ENCODE results near the gene SMAD6.

The SMAD6 gene

DNA sequence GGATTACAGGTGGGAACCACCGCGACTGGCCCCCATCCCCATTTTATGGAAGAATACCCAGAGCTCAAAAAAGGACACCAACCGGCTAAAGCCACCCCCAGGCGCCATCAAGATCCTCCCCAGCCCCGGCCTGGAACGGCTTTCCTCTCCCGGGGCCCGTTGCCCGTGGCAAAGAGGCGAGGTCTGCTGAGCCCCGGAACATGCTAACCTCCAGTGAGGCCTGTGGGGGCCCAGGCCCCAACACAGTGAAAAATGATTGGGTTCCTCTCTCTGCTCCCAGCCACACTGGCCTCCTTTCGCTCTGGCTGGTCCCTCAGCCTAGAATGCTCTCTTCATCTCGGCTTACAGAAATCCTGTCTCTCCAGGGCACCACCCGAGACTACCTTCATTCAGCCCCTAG, 46.5 kb upstream of the SMAD6 start:
- TF ChIP-seq CTCF (IDR thresholded peaks at IDR 0.05; ENCODE audit: extremely low read depth, insufficient read depth, missing control alignments) = no peak
- no peak for DNase-seq (ENCODE audit: low spot score)
- in situ Hi-C loops (cut with MboI; ENCODE audit: low pct_unique_long_range_greater_than_20kb, low sequenced_read_pairs, unreplicated experiment) = no loop called here

DNA sequence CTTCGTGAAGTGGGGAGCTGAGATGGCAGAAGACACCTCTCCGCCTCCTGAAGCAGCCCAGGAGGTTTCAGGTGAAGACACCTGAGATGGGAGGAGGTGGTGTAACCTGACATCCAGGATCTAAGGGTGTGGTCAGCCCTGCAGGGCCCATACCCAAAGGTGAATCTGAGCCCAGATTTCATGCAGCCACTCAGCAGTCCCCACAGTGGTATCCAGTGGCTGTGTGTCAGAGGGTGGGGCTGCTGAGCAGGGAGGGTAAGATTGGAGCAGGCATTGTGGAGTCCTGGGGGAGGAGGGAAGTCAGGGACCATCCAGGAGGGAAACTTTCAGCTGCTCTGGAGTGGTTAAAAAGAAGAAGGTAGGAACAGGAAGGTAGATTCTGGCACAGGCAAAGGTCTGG, 46.0 kb upstream of the SMAD6 start:
- TF ChIP-seq CTCF (IDR thresholded peaks at IDR 0.05; ENCODE audit: extremely low read depth, insufficient read depth, missing control alignments) = no peak
- DNase-seq (ENCODE audit: low spot score) = no peak
- in situ Hi-C loops (cut with MboI; ENCODE audit: low pct_unique_long_range_greater_than_20kb, low sequenced_read_pairs, unreplicated experiment) = no loop called here

- in situ Hi-C loops (cut with MboI; ENCODE audit: low pct_unique_long_range_greater_than_20kb, low sequenced_read_pairs, unreplicated experiment) = no loop called here
- no peak for TF ChIP-seq CTCF (IDR thresholded peaks at IDR 0.05; ENCODE audit: extremely low read depth, insufficient read depth, missing control alignments)
- DNase-seq (ENCODE audit: low spot score) = no peak
Measured at GRCh38 chr15:66657185-66658020, 44.6 kb upstream of the SMAD6 start.

GRCh38 chr15:66658044-66658443, 44.0 kb upstream of the SMAD6 start:
- no peak for DNase-seq (ENCODE audit: low spot score)
- in situ Hi-C loops (cut with MboI; ENCODE audit: low pct_unique_long_range_greater_than_20kb, low sequenced_read_pairs, unreplicated experiment) = no loop called here
- no peak for TF ChIP-seq CTCF (IDR thresholded peaks at IDR 0.05; ENCODE audit: extremely low read depth, insufficient read depth, missing control alignments)

GRCh38 chr15:66658855-66659254, 43.2 kb upstream of the SMAD6 start:
- no peak for TF ChIP-seq CTCF (IDR thresholded peaks at IDR 0.05; ENCODE audit: extremely low read depth, insufficient read depth, missing control alignments)
- no peak for DNase-seq (ENCODE audit: low spot score)
- in situ Hi-C loops (cut with MboI; ENCODE audit: low pct_unique_long_range_greater_than_20kb, low sequenced_read_pairs, unreplicated experiment) = no loop called here

DNA sequence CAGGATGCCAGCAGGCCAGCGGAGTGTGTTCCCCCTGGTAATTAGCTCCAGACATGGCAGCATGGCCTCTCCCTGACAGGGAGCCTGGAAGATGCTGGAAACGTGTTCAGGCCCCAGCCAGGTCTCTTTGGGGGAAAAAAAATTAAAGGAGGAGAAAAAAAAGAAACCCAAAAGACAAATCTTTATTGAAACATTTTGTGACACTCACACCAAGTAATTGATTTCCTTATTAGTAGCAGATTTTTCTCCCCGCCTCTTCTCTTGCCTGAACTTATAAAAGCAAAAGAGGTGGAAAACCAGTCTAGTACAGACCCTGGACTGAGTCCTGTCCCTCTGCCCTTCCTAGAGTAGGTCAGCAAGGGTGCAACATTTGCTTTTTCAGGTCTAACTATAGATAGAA, 42.7 kb upstream of the SMAD6 start:
- DNase-seq (ENCODE audit: low spot score) = no peak
- in situ Hi-C loops (cut with MboI; ENCODE audit: low pct_unique_long_range_greater_than_20kb, low sequenced_read_pairs, unreplicated experiment) = no loop called here
- TF ChIP-seq CTCF (IDR thresholded peaks at IDR 0.05; ENCODE audit: extremely low read depth, insufficient read depth, missing control alignments) = no peak
